HFFc6 (cell line): ENCODE data around the gene PXYLP1. TPM values are rescaled to one million over a fixed set of nuclear protein-coding genes. Genes with fewer than 3 reads are reported as not detected.

ENCODE experiments used
- DNase-seq: peaks from one replicate; pipeline ENCODE4 v3.0.0-alpha.2; 2018
- H3K27ac Mint-ChIP-seq: 2 replicates; pipeline ENCODE4 v1.8.0; 2020; ENCODE audit warnings: mild to moderate bottlenecking, mixed read lengths
- H3K27me3 Mint-ChIP-seq: 2 replicates; pipeline ENCODE4 v1.8.0; 2021; ENCODE audit warnings: mild to moderate bottlenecking, moderate library complexity, mixed read lengths; ENCODE audit not compliant: insufficient read depth
- H3K36me3 Mint-ChIP-seq: 2 replicates; pipeline ENCODE4 v1.8.0; 2021; ENCODE audit warnings: low read depth, mixed read lengths
- H3K4me1 Mint-ChIP-seq: 2 replicates; pipeline ENCODE4 v1.8.0; 2020; ENCODE audit warnings: low read depth, mixed read lengths
- H3K4me3 Mint-ChIP-seq: 2 replicates; pipeline ENCODE4 v1.8.0; 2020; ENCODE audit warnings: mild to moderate bottlenecking, moderate library complexity, mixed read lengths
- H3K9me3 Mint-ChIP-seq: 2 replicates; pipeline ENCODE4 v1.8.0; 2020; ENCODE audit warnings: mild to moderate bottlenecking, mixed read lengths
- CTCF ChIP-seq: fragments of 200-600 bp; sonication (generic); IDR thresholded peaks from 2 replicates; pipeline ENCODE4 v1.5.0; 2021; ENCODE audit warnings: antibody characterized with exemption, mild to moderate bottlenecking
- long read RNA-seq: library from polyadenylated mRNA; unstranded; transcript quantifications from one replicate; pipeline ENCODE4 v2.0.0, GENCODE V29; 2019
- total RNA-seq, 6 experiments: library from RNA; stranded (reverse); fragmentation: NEBNext Ultra II Directional; extraction: Animal tissue kit (Norgen Biotek cat#: 25700); gene quantifications; 2 replicates in 1 of 6; 3 replicates in 5 of 6; pipeline ENCODE4 v1.2.3, GENCODE V29; 2021

Gene PXYLP1
- 1 to 10 TPM; 4.5 to 5.4 (median 4.6) TPM for total RNA-seq
- long read RNA-seq, partial matches to known transcripts = 0 of 10 reads
- long read RNA-seq, other reads (novel, unspliced or antisense) = 7 of 10 reads

DNA sequence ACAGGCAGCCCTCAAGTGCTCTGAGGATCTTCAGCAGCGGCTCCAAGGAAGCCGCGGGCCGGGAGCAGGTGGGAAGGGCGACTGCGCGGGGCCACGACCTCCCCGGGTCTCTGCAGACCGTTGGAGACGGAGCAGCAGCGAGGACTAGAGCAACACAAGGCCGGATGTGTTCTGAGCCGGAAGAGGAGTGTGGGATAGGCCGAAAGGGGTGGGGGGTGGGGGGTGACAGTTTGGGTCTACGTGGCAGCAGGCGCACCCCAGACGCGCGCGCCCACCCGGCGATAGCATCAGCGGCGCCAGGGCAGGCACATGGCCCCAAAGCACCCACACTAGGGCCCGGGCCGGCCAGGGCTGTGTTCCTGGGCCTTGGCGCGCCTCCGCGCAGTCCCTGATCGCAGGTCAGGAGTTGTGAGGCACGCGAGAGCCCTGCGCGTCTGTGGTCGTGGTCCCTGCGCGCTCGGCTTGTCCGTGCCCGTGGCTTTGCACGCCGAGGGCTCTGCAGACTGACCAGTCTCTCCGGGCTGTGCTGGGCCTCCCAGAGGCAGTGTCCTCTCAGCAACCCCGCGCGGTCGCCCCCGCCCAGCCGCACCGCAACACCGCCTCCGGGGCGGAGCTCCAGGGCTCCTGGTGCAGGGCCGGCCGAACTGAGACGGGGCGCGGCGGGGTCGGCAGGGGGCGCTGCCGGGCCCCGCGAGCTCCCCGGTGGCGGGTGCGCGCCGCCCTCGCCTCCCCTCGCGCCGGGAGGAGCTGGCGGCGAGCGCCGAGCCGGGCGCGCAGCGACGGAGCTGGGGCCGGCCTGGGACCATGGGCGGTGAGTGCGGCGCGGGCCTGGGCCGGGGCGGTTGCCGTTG, at the start of gene PXYLP1:
TSS of gene PXYLP1 (plus strand) at position 725 of the 851 bp plus-strand sequence. CDS start 28,351 bp downstream, outside the sequence.
- H3K27me3 Mint-ChIP-seq = peaks cover 7% of the 10 kb centered on the region
- H3K27ac Mint-ChIP-seq = peak within 1 kb of the TSS; percentile 57
- H3K4me3 Mint-ChIP-seq = peak within 1 kb of the TSS; percentile 85
- TF ChIP-seq CTCF = peak; percentile 79
- DNase-seq = peak; percentile 87
- peaks cover 19% of the 10 kb centered on the region for H3K4me1 Mint-ChIP-seq
- H3K36me3 Mint-ChIP-seq = no peaks in the 10 kb centered on the region
- no peaks in the 10 kb centered on the region for H3K9me3 Mint-ChIP-seq

DNA sequence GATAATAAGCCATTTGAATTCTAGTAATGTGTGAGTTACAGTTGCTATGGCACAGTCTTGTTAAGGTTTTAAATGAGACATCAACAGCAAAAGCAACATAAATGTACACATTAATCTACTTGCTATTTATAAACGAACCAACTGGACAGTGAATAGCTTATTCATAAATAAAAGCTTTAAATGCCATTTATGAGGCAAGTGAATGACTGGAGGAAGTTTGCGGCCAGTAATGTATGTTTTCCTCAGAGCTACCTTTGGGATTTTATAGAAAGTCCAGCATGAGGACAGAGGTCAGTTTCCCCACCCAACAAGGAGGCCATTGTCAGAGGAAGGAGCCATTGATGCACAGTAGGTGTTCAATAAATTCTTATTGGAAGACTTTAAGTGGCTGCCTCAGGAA, 48.0 kb upstream of the PXYLP1 start:
- no peak overlapping the region for H3K4me3 Mint-ChIP-seq
- no peaks in the 10 kb centered on the region for H3K9me3 Mint-ChIP-seq
- no peaks in the 10 kb centered on the region for H3K36me3 Mint-ChIP-seq
- DNase-seq = no peak
- H3K4me1 Mint-ChIP-seq = no peaks in the 10 kb centered on the region
- no peak for TF ChIP-seq CTCF
- no peak overlapping the region for H3K27ac Mint-ChIP-seq
- H3K27me3 Mint-ChIP-seq = peaks cover 21% of the 10 kb centered on the region

DNA sequence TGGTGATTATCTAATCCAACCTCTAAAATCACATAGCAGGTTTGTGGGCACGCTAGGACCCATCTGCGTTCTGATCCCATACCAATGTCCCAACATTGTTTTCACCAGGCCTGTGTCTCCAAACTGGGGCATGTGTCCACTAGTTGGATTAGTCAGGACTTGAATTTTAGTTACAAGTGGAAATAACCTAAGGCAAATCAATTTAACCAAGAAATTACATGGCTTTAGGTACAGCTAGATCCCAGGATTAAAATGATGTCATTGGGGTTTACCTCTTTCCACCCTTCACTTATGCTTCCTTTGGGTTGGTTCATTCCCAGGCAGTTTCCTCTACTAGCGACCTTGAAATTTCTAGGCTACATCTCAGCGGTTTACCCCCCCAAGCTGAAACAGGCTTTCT, 47.2 kb upstream of the PXYLP1 start:
- no peaks in the 10 kb centered on the region for H3K9me3 Mint-ChIP-seq
- peaks cover 19% of the 10 kb centered on the region for H3K27me3 Mint-ChIP-seq
- H3K36me3 Mint-ChIP-seq = no peaks in the 10 kb centered on the region
- no peak for DNase-seq
- TF ChIP-seq CTCF = no peak
- H3K27ac Mint-ChIP-seq = no peak overlapping the region
- H3K4me1 Mint-ChIP-seq = no peaks in the 10 kb centered on the region
- no peak overlapping the region for H3K4me3 Mint-ChIP-seq

DNA sequence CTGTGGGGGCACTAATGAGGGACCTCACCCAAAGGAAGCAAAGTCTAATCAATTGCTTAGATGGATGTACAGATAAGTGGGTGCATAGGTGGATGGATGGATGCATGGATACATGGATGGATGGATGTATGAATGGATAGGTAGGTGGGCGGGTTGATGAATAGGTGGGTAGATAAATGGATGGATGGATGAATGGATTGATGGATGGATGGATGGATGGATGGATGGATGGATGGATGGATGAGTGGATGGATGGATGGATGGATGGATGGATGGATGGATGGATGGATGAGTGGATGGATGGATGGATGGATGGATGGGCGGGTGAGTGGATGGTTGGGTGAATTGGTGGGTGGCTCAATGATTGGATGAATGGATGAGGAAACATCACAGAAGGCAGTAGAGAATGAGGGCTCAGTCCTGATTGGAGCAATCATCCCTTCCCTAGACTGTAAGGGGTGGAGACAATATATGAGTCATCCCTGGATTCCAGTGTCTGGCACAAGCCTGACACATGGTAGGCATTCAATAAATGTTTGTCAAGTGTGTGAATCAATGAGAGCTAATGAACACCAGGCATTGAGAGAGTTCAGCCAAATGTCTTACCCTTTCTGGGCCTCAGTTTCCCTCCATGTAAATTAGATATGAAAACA, 40.4 kb upstream of the PXYLP1 start:
- Mint-ChIP-seq H3K27me3 (peaks cover 27% of the 10 kb centered on the region), H3K4me1 (peaks cover 15% of the 10 kb centered on the region; the same call in 1 of the 2 replicates), H3K9me3 (no peaks in the 10 kb centered on the region), H3K4me3 (no peak overlapping the region), H3K27ac (no peak overlapping the region), H3K36me3 (no peaks in the 10 kb centered on the region)
- DNase-seq = no peak
- no peak for TF ChIP-seq CTCF

GRCh38 chr3:141192345-141192744, 39.3 kb upstream of the PXYLP1 start:
- Mint-ChIP-seq H3K4me3 (no peak overlapping the region), H3K4me1 (peaks cover 15% of the 10 kb centered on the region; the same call in 1 of the 2 replicates), H3K27ac (no peak overlapping the region), H3K9me3 (no peaks in the 10 kb centered on the region), H3K27me3 (peaks cover 30% of the 10 kb centered on the region), H3K36me3 (no peaks in the 10 kb centered on the region)
- peak; percentile 92 for DNase-seq
- peak; percentile 98 for TF ChIP-seq CTCF
